ENCODE data around the gene TTK. TPM values are rescaled to one million over a fixed set of nuclear protein-coding genes. Genes with fewer than 3 reads are reported as not detected.

TTK gene
- total RNA-seq, 4 donors from 2014 or later, result 0.83 to 1.6 TPM; not detected in 2

DNA sequence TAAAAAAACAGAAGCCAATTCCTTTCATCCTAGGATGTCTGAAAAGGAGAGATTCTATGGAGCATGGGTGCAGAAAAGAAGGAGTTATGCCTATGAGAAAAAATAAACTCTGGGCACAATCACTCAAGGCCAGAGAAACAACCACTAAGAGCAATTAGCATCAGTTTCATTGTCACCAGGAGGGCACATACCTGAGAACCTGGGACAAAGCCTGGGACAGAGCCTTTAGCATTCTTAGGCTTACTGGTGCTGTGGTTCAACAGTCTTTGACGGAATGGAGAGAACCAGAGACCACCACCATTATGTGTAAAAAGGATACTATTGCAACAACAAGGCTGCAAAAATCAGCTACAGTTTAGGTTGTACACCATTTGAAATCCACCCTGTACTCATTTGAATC is 72.6 kb downstream of the TTK start:
- no peak for TF ChIP-seq POLR2AphosphoS5 (IDR thresholded peaks at IDR 0.05)
- TF ChIP-seq CTCF (IDR thresholded peaks at IDR 0.05), result no peak
- no peak for TF ChIP-seq EP300 (IDR thresholded peaks at IDR 0.05)
- TF ChIP-seq POLR2A (IDR thresholded peaks at IDR 0.05; ENCODE audit: low read depth), result no peak
- Histone ChIP-seq H3K36me3 (no peaks in the 10 kb centered on the region), H3K27ac (replicated peaks in 1 of 4) (no peak overlapping the region), H3K4me3 (no peak overlapping the region), H3K27me3 (no peaks in the 10 kb centered on the region), H3K9me3 (peaks cover 0 to 27% (median 2%) of the 10 kb centered on the region in 4 donors), H3K4me1 (no peaks in the 10 kb centered on the region)
- 76% methylated on average over 1 of the region's 1 CpG for WGBS
- no peak for DNase-seq (ENCODE audit: extremely low spot score)
- intact Hi-C loops (cut with DNase I), result no loop called here

DNA sequence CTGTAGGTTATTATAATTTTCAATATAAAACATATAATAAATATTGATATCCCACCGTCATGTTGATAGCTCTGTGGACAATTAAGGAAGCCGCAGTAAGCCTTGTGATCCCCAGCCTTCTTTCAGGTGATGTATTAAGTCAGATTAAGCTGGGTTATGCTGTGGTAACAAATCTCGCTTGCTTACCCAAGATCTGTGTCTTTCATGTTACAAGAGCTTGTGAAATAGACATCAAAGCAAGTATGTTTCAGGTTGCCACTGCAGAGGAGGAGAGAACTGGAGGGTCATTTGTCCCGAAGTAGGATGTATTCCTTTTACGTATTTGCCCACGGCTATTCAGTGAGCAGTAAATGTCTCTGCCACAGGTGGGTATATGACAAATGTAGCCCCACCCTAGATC is 84.2 kb downstream of the TTK start:
- Histone ChIP-seq H3K27ac (replicated peaks in 1 of 4) (no peak overlapping the region), H3K4me3 (no peak overlapping the region), H3K9me3 (no peaks in the 10 kb centered on the region), H3K27me3 (no peaks in the 10 kb centered on the region), H3K4me1 (no peaks in the 10 kb centered on the region), H3K36me3 (no peaks in the 10 kb centered on the region)
- TF ChIP-seq POLR2AphosphoS5 (IDR thresholded peaks at IDR 0.05), result no peak
- TF ChIP-seq CTCF (IDR thresholded peaks at IDR 0.05), result no peak
- TF ChIP-seq EP300 (IDR thresholded peaks at IDR 0.05), result no peak
- TF ChIP-seq POLR2A (IDR thresholded peaks at IDR 0.05; ENCODE audit: low read depth), result no peak
- intact Hi-C loops (cut with DNase I), result no loop called here
- 87% methylated on average over 6 of the region's 6 CpGs for WGBS
- DNase-seq (ENCODE audit: extremely low spot score), result no peak

- TF ChIP-seq POLR2A (IDR thresholded peaks at IDR 0.05; ENCODE audit: low read depth) (no peak), CTCF (IDR thresholded peaks at IDR 0.05) (no peak), POLR2AphosphoS5 (IDR thresholded peaks at IDR 0.05) (no peak), EP300 (IDR thresholded peaks at IDR 0.05) (no peak)
- H3K9me3 ChIP-seq, result no peaks in the 10 kb centered on the region
- no peak overlapping the region for H3K4me3 ChIP-seq
- H3K27ac ChIP-seq (replicated peaks in 1 of 4), result no peak overlapping the region
- no peaks in the 10 kb centered on the region for H3K4me1 ChIP-seq
- no peak for DNase-seq (ENCODE audit: extremely low spot score)
- H3K36me3 ChIP-seq, result no peaks in the 10 kb centered on the region
- H3K27me3 ChIP-seq, result no peaks in the 10 kb centered on the region
- intact Hi-C loops (cut with DNase I), result loop anchor here (5.0 to 10.0 kb wide), 2 partner anchors 144 to 317 kb away; partner anchors contain the start of gene ELOVL4
Observed at GRCh38 chr6:80091506-80091905, 87.1 kb downstream of the TTK start.

Other genes with a start within 250 kb of the TTK start
- 1 to 10 TPM; 2.1 to 3.7 (median 2.1) TPM for gene ELOVL4, start 57.1 kb upstream of the TTK start, total RNA-seq
- 10 to 100 TPM; 12.2 to 26.2 (median 20.6) TPM for gene BCKDHB, start 102.0 kb downstream of the TTK start, total RNA-seq